Tibial nerve (tissue), 4 donors: ENCODE data around the gene TNFRSF6B. TPM values are rescaled to one million over a fixed set of nuclear protein-coding genes. Genes with fewer than 3 reads are reported as not detected.

ENCODE experiments used
- DNase-seq, 2 donors: peaks; one replicate each; pipeline ENCODE4 v3.0.0-alpha.2; 2019; ENCODE audit warnings: low spot score in 2 of 2
- H3K27ac ChIP-seq, 4 donors: fragments of 200-600 bp; sonication (generic) in 3 of 4; one replicate each; pipeline ENCODE4 v1.5.1; 2017 to 2019; ENCODE audit warnings: mild to moderate bottlenecking in 1 of 4
- H3K27me3 ChIP-seq, 2 donors: fragments of 200-600 bp; sonication (generic) in 1 of 2; one replicate each; pipeline versions ENCODE4 v1.5.1 to v1.6.0; 2017 to 2019
- H3K36me3 ChIP-seq, 3 donors: fragments of 200-600 bp; sonication (generic); one replicate each; pipeline ENCODE4 v1.5.1; 2018 to 2019
- H3K4me1 ChIP-seq, 4 donors: fragments of 200-600 bp; sonication (generic) in 3 of 4; one replicate each; pipeline ENCODE4 v1.5.1; 2017 to 2019
- H3K4me3 ChIP-seq, 4 donors: fragments of 200-600 bp; sonication (generic) in 3 of 4; one replicate each; pipeline ENCODE4 v1.5.1; 2017 to 2019; ENCODE audit warnings: mild to moderate bottlenecking in 1 of 4, moderate library complexity in 1 of 4
- H3K9me3 ChIP-seq, 4 donors: fragments of 200-600 bp; sonication (generic) in 3 of 4; one replicate each; pipeline ENCODE4 v1.5.1; 2017 to 2019
- CTCF ChIP-seq, 5 experiments: fragments of 200-600 bp in 3 of 5; fragments of 450-650 bp in 2 of 5; sonication (generic) in 3 of 5; IDR thresholded peaks; one replicate each; pipeline ENCODE4 v1.5.1; 2016 to 2019; ENCODE audit warnings: antibody characterized with exemption in 5 of 5, mild to moderate bottlenecking in 3 of 5, moderate library complexity in 2 of 5
- EP300 ChIP-seq, 2 donors: sonication (generic); formaldehyde crosslinking; IDR thresholded peaks; one replicate each; pipeline ENCODE4 v1.6.1; 2017; ENCODE audit warnings: antibody characterized with exemption in 2 of 2, mild to moderate bottlenecking in 1 of 2
- POLR2A ChIP-seq, 2 donors: fragments of 450-650 bp; IDR thresholded peaks; one replicate each; pipeline ENCODE4 v1.6.1; 2017; ENCODE audit warnings: antibody characterized with exemption in 2 of 2, mild to moderate bottlenecking in 2 of 2, moderate library complexity in 2 of 2
- WGBS, 2 donors: methylation state at CpG; one replicate each; pipeline ENCODE4 v1.1.5; 2018; 5-methylcytosine and 5-hydroxymethylcytosine counted together
- total RNA-seq, 4 donors: library from RNA; depleted of rRNA; stranded (reverse); fragments of >200 nt; gene quantifications; one replicate each; pipeline ENCODE4 v1.1.0, GENCODE V29; 2016

TNFRSF6B gene
- total RNA-seq, 4 donors from 2014 or later, result 8.0 to 61.2 (median 35.9) TPM

DNA sequence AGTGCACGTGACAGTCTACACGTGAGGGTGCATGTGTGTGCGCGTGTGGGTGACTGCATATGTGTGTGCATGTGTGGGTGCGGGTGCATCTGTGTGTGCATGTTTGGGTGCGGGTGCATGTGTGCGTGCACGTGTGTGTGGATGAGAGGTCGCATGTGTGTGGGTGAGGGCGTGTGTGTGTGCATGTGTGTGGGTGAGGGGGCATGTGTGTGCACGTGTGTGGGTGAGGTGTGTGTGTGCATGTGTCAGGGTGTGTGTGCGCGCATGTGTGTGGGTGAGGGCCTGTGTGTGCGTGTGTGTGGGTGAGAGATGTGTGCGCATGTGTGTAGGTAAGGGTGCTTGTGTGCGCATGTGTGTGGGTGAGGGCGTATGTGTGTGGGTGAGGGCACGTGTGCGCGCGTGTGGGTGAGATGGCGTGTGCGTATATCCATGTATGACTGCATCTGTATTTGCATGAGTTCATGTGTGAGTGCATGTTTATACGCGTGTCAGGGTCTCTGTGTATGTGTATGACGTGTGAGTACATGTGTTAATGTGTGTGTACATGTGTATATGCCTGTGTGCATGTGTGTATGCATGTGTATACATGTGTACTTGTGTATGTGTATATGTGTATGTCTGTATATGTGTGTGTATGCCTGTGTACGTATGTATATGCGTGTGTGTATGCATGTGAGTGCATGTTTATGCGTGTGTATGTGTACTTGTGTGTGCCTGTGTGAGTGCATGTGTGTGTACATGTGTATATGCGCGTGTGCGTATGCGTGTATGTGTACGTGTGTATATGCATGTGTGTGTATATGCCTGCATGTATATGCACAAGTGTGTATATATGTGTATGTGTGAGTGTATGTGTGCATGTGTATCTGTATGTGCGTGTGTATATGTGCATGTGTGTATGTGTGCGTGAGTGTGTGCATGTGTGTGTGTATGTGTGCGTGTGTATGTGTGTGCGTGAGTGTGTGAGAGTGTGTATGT lies 36.0 kb downstream of the TNFRSF6B start:
- Histone ChIP-seq H3K36me3 (peaks cover 0 to 58% (median 0%) of the 10 kb centered on the region in 3 donors), H3K4me3 (no peak overlapping the region), H3K27ac (no peak overlapping the region), H3K9me3 (no peaks in the 10 kb centered on the region), H3K4me1 (peaks cover 0 to 14% (median 5%) of the 10 kb centered on the region in 4 donors), H3K27me3 (no peaks in the 10 kb centered on the region)
- DNase-seq, result no peak
- TF ChIP-seq EP300 (IDR thresholded peaks at IDR 0.05) (no peak), POLR2A (IDR thresholded peaks at IDR 0.05) (no peak), CTCF (IDR thresholded peaks at IDR 0.05) (no peak)
- 86 to 87% methylated on average over 37 to 38 of the region's 38 CpGs for WGBS, 2 donors

DNA sequence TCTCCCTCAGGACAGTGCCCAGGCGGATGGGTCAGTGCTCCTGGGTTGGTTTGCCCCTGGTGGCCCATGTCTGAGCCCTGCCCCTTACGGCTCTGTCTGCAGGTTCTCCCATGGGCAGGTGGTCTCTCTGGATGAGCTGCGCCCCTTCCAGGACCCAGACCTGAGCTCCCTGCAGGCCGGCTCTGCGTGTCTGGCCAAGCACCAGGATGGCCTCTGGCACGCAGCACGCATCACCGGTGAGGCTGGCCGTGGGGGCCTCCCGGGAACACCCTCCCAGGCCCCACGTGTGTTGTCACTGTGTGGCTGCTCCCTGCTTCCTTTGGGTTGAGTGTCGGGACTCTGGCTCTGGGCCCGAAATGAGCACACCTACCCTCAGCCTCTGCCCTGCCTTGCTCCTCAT lies 36.7 kb downstream of the TNFRSF6B start:
- DNase-seq, result no peak
- H3K36me3 ChIP-seq, result peaks cover 0 to 58% (median 0%) of the 10 kb centered on the region in 3 donors
- 96% methylated on average over 4 to 13 of the region's 13 CpGs for WGBS, 2 donors

GRCh38 chr20:63733579-63734081 lies 37.2 kb downstream of the TNFRSF6B start:
- TF ChIP-seq EP300 (IDR thresholded peaks at IDR 0.05) (no peak), CTCF (IDR thresholded peaks at IDR 0.05) (no peak), POLR2A (IDR thresholded peaks at IDR 0.05) (no peak)
- DNase-seq, result no peak
- Histone ChIP-seq H3K9me3 (no peaks in the 10 kb centered on the region), H3K27ac (no peak overlapping the region), H3K4me1 (peaks cover 0 to 26% (median 16%) of the 10 kb centered on the region in 4 donors), H3K36me3 (peaks cover 0 to 53% (median 0%) of the 10 kb centered on the region in 3 donors), H3K27me3 (no peaks in the 10 kb centered on the region), H3K4me3 (no peak overlapping the region)
- WGBS, 2 donors, result 92 to 97% methylated on average over 17 of the region's 18 CpGs

More for the DNA sequence above, 36.7 kb downstream of the TNFRSF6B start:
- Histone ChIP-seq H3K4me3 (no peak overlapping the region), H3K27me3 (no peaks in the 10 kb centered on the region), H3K4me1 (peaks cover 0 to 21% (median 10%) of the 10 kb centered on the region in 4 donors), H3K27ac (no peak overlapping the region), H3K9me3 (no peaks in the 10 kb centered on the region)
- no peak for TF ChIP-seq EP300 (IDR thresholded peaks at IDR 0.05)

DNA sequence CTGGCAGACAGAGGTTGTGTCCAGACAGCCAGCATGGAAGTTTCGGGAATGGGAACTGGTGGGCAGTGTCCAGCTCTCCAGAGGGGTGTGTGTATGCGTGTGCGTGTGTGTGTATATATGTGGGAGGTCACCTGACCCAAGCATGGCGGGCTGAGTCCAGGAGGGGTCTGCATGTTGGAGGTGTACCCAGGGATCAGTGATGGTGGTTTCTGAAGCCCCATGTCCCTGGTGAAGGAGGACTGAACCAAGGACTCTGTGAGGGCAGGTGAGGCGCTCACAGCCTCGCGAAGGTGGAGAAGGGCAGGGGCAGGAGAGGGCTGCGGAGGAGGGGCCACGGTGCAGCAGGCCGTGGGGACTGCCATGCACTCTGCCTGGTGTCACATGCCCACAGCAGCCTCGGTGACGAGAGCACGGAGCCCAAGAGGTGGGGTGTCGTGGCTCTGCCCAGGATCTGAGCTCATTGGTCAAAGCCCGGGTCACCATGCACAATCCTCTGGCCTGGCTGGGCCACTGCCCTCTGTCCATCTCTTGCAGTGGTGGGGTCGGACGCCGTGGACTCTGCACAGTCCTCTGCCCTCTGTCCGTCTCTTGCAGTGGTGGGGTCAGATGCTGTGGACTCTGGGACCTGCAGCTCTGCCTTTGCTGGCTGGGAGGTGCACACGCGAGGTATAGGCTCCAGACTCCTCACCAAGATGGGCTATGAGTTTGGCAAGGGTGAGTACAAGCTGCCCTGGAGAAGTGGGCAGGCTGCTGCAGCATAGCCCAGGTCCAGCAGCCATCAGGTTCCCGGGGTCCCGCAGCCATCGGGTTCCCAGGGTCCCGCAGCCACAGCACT lies 37.9 kb downstream of the TNFRSF6B start:
- no peak for DNase-seq
- H3K4me1 ChIP-seq, result peaks cover 0 to 32% (median 21%) of the 10 kb centered on the region in 4 donors
- no peak for TF ChIP-seq POLR2A (IDR thresholded peaks at IDR 0.05)
- TF ChIP-seq CTCF (IDR thresholded peaks at IDR 0.05), result no peak
- no peak for TF ChIP-seq EP300 (IDR thresholded peaks at IDR 0.05)
- 91 to 96% methylated on average over 20 of the region's 25 CpGs for WGBS, 2 donors
- peaks cover 0 to 53% (median 0%) of the 10 kb centered on the region in 3 donors for H3K36me3 ChIP-seq
- no peak overlapping the region for H3K27ac ChIP-seq
- H3K9me3 ChIP-seq, result no peaks in the 10 kb centered on the region
- no peak overlapping the region for H3K4me3 ChIP-seq
- no peaks in the 10 kb centered on the region for H3K27me3 ChIP-seq
